Stimulated activated CD8-positive, alpha-beta memory T cell treated with anti-CD3 and anti-CD28 coated beads, Interleukin-15, amount 100 ng/mL, for 48 hours (primary cell): ENCODE results near the gene EFNA2.
A peak's percentile ranks its signal among the peaks of the same experiment; 100 is the strongest.
"Not testable (repeated sequence)": the region's sequence is repeated elsewhere in the genome, so short reads cannot be mapped to it uniquely, and the experiment has no call there.

ENCODE experiments used
- DNase-seq, 2 donors: peaks; one replicate each; pipeline ENCODE4 v3.0.0-alpha.2; 2020; ENCODE audit warnings: low read depth in 2 of 2

EFNA2 gene

DNA sequence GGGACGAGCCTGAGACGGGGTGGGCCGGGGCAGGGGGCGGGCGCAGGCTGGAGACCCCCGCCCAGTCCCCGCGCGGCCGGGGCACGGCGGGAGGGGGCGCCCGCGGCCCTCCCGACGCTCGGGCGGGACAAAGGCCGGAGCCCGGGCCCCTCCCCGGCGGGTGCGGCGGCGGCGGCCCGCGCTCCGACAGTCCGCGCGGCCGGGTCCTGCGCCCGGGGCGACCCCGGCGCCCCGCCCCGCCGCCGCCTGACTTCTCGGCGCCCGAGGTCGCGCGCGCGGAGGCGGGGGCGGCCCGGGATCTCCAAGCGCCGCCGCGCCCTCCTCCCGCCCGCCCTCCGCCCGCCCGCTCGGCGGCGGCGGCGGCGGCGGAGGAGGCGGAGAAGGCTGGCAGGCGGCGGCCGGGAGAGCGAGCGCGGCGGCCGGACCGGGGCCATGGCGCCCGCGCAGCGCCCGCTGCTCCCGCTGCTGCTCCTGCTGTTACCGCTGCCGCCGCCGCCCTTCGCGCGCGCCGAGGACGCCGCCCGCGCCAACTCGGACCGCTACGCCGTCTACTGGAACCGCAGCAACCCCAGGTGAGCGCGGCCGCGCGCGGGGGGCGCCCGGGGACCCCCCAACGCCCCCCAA is at the start of gene EFNA2:
Gene EFNA2 (plus strand): TSS at position 137 of the 624 bp plus-strand sequence. CDS start 296 bp downstream, at position 433.
- no peak for DNase-seq

DNA sequence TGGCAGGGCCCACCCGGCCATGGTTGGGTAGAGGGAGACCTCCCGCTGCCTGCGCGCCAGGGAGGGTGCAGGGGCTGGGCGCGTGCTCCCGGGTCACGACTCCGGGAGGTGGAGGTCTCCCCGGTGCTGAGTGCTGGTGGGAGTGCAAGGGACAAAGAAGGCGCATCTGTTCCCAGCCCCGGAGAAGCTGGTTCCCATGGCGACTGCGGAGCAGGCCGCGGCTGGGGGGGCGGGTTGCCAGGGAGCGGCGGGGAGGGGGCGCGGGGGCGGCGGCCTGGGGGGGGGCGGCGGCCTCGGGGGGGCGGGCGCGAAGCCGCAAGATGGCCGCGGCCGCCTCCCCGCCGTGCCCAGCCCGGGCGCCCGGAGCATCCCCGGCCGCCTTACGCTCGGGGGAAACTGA is 49.1 kb upstream of the EFNA2 start:
- no peak for DNase-seq

DNA sequence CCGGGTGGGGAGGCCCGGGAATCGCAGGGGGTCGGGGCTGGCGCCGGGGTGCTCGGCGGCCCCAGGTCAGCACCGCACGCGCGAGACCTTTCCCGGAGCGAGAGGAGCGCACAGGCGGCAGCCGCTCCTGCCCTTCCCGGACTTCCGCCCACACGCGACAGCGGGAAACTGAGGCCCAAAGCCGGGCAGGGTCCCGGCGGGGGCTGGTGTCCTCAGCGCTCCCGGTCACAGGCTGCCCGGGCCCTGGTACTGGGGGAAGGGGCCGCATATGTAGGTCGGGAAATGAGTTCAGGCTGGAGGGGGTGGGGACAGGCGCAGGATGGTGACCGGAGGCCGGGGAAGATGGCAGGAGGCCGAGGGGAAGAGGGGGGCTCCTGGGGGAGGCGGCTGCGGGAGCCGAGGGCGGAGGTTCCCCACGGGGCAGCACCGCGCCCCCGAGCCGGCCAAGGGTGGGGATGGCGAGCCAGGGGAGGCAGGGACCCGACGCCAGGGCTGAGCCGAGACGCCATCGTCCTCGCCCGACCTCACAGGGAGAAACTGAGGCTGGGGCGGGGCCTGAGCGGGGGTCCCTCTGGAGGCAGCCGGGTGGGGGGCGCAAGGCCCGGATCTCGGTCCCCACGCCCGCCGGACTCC is 48.5 kb upstream of the EFNA2 start:
- DNase-seq: no peak

DNA sequence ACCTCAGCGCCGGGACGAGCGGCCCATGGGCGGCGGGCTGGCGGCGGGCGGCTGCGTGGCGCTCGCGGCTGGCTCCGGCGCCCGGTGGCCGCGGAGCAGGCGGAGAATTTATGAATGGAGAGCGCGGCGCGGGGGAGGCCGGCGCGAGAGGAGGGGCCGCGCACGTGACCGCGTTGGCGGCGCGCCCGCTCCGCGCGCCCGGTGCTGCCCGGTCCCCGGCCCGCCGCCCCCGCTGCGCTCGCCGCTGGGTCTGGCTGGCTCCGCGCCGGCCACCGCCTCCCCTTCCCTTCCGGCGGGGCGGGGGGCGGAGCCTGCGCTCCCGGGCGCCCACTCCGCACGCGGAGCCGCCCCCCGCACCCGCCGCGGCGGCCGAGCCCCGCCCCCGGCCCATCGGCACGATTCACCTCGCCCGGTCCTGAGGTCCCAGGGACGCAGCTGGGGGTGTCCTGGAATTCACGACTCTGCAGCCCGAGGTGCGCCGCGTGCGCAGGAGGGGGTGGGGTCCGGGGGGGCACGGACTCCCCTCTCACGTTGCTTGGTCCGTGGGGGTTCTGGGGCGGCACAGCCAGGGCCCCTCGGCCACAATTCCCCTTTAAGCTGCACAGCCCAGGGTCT is 47.8 kb upstream of the EFNA2 start, which contains the start of gene CBARP:
Gene CBARP (minus strand): TSS at position 252 of the 615 bp plus-strand sequence. CDS start 1,905 bp downstream, outside the sequence.
- DNase-seq: no peak

DNA sequence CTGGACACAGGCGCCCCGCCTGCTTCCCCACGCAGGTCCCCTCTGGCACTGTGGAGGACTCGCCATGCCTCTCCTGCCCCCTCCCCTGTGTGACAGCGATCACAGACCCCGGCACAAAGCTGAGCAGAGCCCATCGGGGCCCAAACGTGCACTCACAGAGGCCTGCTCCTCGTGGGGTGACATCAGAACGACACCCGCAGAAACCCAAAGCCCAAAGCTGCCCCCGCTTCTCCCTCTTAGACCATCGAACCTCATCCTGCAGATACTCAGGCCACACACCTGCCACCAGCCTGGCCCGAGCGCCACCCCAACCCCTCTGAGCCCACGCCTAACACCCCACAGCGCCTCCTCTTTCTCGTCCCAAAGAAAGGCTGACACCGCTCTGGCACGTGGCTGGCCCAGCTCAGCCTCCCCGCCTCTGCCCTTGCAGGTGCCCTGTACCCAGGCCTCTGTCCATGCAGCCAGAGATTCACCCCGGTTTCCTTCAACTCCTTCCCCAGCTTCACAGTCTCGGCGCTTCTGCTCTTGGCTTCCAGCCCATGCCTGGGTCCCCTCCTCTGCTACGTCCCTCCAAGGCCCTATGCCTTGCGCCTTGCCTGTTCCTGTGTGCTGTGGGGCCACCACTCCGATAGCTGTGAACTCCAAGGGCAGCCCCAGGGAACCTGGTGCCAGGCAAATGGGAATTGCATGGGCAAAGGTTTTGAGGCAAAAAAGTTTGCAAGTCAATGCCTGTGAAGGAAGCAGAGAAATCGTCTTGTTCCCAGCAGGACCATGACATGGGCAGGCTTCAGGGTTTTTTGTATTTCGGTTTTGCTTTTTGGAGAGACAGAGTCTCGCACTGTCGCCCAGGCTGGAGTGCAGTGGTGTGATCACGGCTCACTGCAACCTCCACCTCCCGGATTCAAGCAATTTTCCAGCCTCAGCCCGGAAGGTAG is 47.0 kb upstream of the EFNA2 start:
- DNase-seq: no peak

DNA sequence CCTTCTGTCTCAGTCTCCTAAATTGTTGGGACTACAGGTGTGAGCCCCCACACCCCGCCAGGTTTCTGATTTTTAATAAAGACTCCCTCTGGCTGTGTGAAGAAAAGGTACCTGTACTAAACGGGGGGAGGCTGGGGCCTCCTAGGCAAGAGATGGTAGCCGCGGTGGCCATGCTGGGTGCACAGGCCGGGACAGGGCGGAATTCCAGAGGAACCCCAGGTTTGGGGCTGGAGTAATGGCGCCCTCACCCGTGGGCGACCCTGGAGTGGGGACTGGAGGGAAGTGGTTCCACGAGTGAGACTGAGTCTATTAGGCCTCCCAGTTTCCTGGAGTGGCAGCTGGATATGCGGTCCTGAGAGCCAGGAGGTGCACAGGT is 46.3 kb upstream of the EFNA2 start:
- no peak for DNase-seq

DNA sequence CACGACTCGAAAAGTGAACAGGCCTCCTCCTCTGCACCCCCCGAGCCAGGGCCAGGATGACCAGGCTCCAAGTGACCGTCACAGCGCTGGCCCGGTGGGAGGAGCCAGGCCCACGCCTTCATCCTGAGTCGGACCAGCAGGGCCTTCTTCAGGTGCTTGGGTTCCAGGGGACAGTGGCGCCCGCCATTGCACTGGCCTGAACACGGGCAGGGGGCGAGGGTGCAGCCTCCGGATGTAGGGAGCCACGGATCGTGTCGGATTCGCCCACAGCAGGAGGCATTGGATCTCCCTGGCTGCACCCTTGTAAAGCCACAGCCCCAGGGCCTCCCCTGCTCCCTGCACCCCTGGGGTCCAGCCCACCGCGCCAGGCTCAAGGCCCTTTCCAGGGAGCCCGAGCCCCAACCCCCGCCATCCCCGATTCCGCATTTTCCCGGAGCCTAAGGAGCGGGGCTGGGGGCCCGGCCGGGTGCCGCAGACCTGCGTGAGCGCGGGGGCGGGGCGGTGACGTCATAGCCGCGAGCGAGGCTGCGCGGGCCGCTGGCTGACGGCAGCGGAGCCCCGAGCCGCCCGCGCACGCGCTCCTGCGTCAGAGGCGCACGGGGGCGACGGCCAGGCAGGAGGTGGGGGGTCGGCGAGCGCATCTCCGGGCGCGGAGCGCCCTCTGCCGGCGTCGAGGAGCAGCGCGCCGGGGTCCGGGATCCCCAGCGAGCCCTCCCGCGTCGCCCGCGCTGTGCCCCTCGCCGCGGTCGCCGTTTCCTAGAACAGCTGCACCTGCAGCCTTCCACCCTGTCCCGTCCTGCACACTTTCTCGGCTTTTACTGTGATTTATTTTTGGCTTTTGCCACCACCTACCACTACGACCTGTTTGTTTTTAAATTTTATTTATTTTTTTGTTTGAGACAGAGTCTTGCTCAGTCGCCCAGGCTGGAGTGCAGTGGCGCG is 45.6 kb upstream of the EFNA2 start:
- peak; percentile 91 to 99 for DNase-seq

DNA sequence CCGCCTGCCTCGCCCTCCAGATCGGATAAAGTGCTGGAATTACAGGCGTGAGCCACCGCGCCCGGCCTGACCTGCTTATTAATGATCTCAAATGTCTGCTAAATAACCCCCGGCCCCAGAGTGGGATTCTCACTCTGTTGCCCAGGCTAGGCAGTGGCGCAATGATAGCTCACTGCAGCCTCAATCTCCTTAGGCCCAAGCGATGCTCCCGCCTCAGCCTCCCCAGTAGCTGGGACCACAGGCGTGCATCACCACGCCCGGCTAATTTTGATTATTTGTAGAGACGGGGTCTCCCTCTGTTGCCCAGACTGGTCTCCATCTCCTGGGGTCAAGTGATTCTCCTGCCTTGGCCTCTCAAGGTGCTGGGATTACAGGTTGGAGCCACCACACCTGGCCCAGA is 44.7 kb upstream of the EFNA2 start:
- DNase-seq: no peak

DNA sequence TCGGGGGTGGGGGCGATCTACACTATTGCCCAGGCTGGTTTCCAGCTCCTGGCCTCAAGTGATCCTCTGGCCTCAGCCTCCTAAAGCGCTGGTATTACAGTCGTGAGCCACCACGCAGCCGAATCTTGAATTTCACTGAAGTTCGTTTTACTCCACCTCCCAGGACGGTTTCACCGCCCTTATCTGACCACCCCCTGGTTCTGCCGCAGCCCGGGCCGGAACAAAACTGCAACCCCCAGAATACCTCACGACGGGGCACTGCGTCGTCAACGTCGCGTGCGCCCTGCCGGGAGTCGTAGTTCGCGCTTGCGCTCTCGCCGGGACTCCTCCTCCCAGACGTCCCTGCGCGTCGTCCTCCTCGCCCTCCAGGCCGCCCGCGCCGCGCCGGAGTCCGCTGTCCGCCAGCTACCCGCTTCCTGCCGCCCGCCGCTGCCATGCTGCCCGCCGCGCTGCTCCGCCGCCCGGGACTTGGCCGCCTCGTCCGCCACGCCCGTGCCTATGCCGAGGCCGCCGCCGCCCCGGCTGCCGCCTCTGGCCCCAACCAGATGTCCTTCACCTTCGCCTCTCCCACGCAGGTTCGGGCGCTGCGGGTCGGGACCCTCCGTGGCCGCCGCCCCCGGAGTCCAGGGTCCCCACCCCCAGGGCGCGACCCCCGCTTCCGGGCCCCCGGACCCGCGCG is 44.1 kb upstream of the EFNA2 start, which contains the start of gene ATP5F1D:
Gene ATP5F1D (plus strand): TSS at position 335 of the 679 bp plus-strand sequence. CDS start 100 bp downstream, at position 435.
- DNase-seq: peak; percentile 92 to 99

DNA sequence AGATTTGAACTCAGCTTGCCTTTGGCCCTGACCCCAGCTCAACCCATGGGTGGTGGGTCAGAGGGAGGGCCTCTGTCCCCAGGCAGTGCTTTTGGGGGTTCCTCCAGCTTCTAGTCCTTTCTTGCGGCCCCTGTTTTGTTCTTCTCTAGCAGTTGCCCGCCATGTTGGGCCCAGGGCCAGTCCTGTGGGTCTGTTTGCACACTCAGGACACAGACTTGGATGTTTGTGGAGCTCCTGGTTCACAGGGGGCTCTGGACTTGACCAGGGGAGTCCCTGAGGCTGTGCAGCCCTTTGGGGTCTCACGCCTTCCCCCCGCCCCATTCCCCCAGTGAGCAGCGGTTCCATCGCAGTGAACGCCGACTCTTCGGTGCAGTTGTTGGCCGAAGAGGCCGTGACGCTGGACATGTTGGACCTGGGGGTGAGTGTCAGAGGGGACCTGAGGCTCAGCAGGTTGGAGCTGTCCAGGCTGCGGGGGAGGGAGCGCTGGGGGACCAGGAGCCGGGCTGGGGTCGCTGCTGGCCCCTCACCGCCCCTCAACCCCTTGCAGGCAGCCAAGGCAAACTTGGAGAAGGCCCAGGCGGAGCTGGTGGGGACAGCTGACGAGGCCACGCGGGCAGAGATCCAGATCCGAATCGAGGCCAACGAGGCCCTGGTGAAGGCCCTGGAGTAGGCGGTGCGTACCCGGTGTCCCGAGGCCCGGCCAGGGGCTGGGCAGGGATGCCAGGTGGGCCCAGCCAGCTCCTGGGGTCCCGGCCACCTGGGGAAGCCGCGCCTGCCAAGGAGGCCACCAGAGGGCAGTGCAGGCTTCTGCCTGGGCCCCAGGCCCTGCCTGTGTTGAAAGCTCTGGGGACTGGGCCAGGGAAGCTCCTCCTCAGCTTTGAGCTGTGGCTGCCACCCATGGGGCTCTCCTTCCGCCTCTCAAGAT is 41.6 kb upstream of the EFNA2 start:
- DNase-seq: peak; percentile 73 to 79

DNA sequence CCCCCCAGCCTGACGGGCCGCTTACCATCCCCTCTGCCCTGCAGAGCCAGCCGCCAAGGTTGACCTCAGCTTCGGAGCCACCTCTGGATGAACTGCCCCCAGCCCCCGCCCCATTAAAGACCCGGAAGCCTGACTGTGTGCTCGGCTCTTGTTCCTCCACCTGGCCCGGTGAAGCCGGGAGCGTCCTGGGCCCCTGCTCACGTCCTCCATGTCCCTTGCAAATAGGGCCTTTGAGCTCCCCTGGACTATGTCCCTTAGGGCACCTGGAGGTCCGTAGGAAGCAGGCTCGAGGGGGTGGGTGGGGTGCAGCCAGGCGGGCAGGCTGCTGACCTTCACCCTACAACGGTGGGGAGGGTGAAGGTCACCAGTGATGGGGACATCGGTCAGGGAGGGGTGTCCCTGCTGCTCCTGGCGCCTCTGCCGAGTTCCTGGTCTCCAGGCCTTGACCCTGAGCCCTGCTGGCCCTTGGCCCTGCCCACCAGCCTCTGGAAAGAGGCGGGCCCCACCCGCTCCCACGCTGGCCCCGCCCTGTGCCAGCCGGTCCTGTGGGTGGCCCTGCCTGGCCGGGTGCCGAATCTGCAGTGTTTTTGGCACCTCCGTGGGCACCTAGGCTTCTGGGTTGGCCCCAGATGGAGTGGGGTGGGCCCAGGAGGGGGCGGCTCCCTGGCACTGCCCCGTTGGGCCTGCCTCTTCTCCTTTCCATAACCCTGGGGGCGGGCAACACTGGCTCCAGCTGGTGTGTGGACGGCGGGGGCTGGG is 40.8 kb upstream of the EFNA2 start:
- no peak for DNase-seq

DNA sequence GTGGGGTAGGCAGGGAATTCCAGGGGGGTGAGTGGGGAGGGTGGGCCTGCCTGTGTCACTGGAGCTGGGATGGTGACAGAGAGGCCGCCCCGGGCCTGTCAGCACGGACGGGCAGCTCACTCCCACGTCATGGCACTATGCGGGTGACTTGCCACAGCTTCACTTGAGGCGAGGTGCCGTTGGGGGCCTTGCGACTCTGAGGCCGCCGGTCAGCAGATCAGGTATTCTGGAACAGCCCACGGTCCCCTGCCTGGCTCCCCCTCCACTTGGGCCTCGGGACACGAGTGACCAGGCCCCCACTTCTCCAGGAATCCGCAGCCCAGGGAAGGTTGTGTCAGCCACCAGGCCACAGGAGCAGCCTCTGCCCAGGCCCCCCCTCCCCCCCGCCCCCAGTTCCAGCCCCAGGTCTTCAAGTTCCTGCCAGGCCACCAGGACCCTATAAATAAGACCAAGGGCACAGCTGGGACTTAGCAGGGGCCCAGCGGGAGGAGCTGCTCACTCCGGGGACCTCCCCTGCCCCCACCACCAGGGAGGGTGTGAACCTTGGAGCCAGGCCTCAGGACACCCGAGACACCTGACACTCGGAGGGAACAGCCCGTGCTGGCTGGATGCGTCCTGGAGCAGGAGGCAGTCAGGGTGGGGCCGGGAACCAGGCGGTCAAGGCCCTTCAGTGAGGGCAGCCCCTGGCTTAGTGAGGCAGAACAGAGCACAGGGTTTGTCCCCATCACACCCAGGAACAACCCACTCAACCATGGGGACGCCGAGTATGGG is 40.0 kb upstream of the EFNA2 start:
- no peak for DNase-seq

DNA sequence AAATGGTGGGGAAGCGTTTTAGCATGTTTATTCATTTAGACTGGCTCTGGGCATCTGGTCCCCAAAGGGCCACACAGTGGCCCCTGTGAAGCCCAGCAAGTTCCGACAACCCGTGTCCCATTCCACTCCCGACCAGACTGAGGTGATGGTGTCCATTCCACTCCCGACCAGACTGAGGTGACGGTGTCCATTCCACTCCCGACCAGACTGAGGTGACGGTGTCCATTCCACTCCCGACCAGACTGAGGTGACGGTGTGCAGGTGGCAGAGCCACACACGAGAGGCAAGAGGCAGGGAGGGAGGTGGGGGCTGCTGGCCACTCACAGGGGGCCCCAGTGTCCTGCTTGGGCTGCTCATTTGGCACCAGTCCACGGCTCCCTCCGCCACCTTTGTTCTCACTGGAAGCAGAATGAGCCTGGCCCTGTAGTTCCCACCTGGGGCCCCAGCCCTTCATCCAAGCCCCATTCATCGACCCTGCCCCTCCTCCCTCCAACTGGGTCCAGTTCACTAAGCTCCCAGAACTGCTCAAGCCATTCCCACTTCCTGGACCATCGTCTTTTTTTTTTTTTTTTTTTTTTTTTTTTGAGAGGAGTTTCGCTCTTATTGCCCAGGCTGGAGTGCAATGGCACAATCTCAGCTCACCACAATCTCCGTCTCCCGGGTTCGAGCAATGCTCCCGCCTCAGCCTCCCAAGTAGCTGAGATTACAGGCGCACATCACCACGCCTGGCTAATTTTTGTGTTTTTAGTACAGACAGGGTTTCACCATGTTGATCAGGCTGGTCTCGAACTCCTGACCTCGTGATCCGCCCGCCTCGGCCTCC is 39.2 kb upstream of the EFNA2 start:
- DNase-seq: not testable (repeated sequence)

DNA sequence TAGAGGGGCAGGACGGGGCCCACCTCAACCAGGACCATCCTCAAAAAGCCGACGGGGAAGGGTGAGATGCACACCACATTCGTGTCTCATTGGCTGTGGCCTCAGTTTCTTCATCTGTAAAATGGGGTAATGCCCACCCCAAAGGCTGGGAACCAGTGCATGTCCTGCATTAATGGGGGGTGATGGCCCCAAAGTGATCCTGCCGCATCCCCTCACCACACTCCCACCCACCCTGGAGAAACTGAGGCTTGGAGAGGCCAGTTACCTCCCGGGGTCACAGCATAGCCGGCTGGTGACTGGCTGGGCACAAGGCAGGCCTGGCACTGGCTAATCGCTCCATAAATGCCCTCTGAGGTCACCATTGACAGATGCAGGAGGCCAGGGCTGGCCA is 37.9 kb upstream of the EFNA2 start:
- DNase-seq: no peak

DNA sequence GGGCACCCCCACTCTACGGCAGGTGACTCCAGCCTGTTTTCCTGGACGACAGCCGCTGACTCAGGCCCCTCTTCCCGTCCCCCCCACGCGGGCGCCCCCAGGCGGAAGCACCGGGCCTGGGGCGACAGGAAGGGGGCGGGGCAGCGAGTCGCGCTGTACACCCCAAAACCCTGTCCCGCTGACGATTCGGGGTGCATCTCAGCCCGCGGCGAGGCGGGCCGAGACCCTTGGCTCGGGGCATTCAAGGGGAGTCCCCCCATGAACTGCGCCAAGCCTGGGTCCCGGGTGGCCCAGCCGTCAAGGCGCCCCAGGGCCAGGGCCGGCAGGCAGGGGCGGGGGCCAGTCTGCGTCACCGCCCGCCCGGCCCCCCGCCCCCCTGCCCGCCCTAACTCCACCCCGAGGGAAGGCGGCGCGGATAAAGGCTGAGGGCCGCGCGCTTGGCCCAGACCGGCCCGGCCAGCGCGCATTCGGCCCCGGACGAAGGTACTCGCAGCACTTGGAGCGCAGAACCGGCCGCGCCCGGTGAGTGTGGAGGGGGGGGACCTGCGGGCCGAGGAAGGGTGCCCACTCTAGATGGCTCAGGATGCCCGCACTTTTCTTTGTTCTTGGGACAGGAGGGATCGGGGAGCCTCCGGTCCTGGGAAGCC is 37.4 kb upstream of the EFNA2 start, which contains the start of gene MIDN:
Gene MIDN (plus strand): TSS at position 445 of the 647 bp plus-strand sequence. CDS start 1,714 bp downstream, outside the sequence.
- peak in 1 of 2 donors; percentile 62 for DNase-seq

DNA sequence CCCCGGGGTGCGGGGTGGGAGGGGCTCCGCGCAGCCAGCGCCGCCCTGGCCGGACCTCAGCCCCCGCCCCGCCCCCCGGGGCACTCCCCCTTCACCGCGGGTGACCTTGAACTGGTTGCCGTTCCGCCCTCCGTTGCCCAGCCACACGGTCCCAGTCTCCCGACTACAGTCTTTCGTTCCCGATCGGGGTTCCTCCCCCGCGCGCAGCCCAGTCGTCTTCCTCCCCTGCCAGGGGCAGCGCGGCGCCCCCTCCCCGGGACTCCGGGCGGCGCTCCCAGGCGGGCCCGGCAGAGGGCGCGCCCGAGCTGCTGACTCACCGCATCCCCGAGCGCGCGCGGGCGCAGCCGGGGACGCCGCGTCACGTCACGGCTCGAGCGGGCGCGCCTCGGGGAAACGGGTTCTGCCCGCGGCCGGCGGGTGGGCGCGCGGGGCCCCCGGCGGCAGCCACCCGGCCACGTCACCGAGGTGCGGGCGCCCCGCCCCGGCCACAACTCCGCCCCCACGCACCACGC is 36.8 kb upstream of the EFNA2 start:
- DNase-seq: peak; percentile 74 to 77
